Caco-2 (cell line): Measurements from ENCODE around the gene SLC17A7. TPM values are rescaled to one million over a fixed set of nuclear protein-coding genes. Genes with fewer than 3 reads are reported as not detected.

Experiments used
- BruUV-seq: library from RNA; stranded (reverse); fragments of 400-500 nt; replicated peaks from 2 replicates; lab custom pipeline; 2021; lab: Mats Ljungman, UMichigan
- CTCF ChIA-PET: fragments of 300-600 bp; sonication (Branson Sonifier 250); formaldehyde crosslinking; loops from one replicate; lab custom pipeline; 2022; ENCODE audit warnings: antibody characterized with exemption; lab: Charles Lee
- POLR2A ChIA-PET: fragments of 300-600 bp; sonication (Branson Sonifier 250); formaldehyde crosslinking; loops from one replicate; lab custom pipeline; 2022; ENCODE audit warnings: antibody characterized with exemption; lab: Charles Lee
- DNase-seq, 2 experiments: peaks; one replicate each; pipeline versions ENCODE4 v3.0.0 to v3.0.0-alpha.2; 2020 to 2022
- H3K27me3 ChIP-seq: replicated peaks from 2 replicates; pipeline ENCODE4 v1.6.0; 2011; ENCODE audit warnings: low read length; ENCODE audit not compliant: control insufficient read depth, insufficient read depth
- H3K36me3 ChIP-seq: 2 replicates; pipeline ENCODE4 v1.5.1; 2011; ENCODE audit warnings: low read length; ENCODE audit not compliant: control insufficient read depth, insufficient read depth
- H3K4me1 ChIP-seq: fragments of 250-450 bp; sonication (Bioruptor Pico); 2 replicates; pipeline ENCODE4 v1.5.1; 2020; ENCODE audit warnings: mild to moderate bottlenecking
- H3K4me3 ChIP-seq: 2 replicates; pipeline ENCODE4 v1.5.1; 2011; ENCODE audit warnings: low read depth, mild to moderate bottlenecking, control low read depth, low read length
- H3K9me3 ChIP-seq: fragments of 250-450 bp; sonication (Bioruptor Pico); 2 replicates; pipeline ENCODE4 v1.5.1; 2020; ENCODE audit warnings: mild to moderate bottlenecking, moderate library complexity
- H3K27ac Mint-ChIP-seq: one replicate; pipeline ENCODE4 v1.8.0; 2022; ENCODE audit warnings: mixed read lengths; ENCODE audit not compliant: unreplicated experiment
- H3K27me3 Mint-ChIP-seq: one replicate; pipeline ENCODE4 v1.8.0; 2022; ENCODE audit warnings: mixed read lengths; ENCODE audit not compliant: insufficient read depth, unreplicated experiment
- H3K36me3 Mint-ChIP-seq: one replicate; pipeline ENCODE4 v1.8.0; 2022; ENCODE audit warnings: mild to moderate bottlenecking, mixed read lengths; ENCODE audit not compliant: insufficient read depth, unreplicated experiment
- H3K4me1 Mint-ChIP-seq: one replicate; pipeline ENCODE4 v1.8.0; 2022; ENCODE audit warnings: low read depth, mixed read lengths; ENCODE audit not compliant: unreplicated experiment
- H3K4me3 Mint-ChIP-seq: one replicate; pipeline ENCODE4 v1.8.0; 2022; ENCODE audit warnings: mild to moderate bottlenecking, moderate library complexity, mixed read lengths; ENCODE audit not compliant: unreplicated experiment
- H3K9me3 Mint-ChIP-seq: one replicate; pipeline ENCODE4 v1.8.0; 2022; ENCODE audit warnings: mixed read lengths; ENCODE audit not compliant: unreplicated experiment
- CTCF ChIP-seq, 2 experiments: fragments of 200-600 bp in 1 of 2; IDR thresholded peaks; 1 replicate in 1 of 2; 2 replicates in 1 of 2; pipeline versions ENCODE4 v1.5.1 to v1.8.0; 2011 to 2022; ENCODE audit warnings: antibody characterized with exemption in 1 of 2, control low read depth in 1 of 2, inconsistent platforms in 1 of 2, low read depth in 1 of 2, low read length in 1 of 2, mild to moderate bottlenecking in 1 of 2, moderate library complexity in 1 of 2; ENCODE audit not compliant: insufficient read depth in 1 of 2, severe bottlenecking in 1 of 2, unreplicated experiment in 1 of 2
- intact Hi-C: fragments of 100-400 bp; cut with micrococcal nuclease; formaldehyde crosslinking; loops from one replicate; pipeline ENCODE4 v1.10.0; 2022; ENCODE audit not compliant: unreplicated experiment
- total RNA-seq: library from RNA; stranded (reverse); gene quantifications from 2 replicates; pipeline ENCODE4 v1.2.3, GENCODE V29; 2022

SLC17A7 gene
- total RNA-seq, 1 experiment from 2014 or later: 0.36 TPM

- Mint-ChIP-seq H3K27ac (no peak overlapping the region), H3K4me1 (peaks cover 5% of the 10 kb centered on the region), H3K9me3 (no peaks in the 10 kb centered on the region), H3K4me3 (no peak overlapping the region), H3K27me3 (no peaks in the 10 kb centered on the region), H3K36me3 (peaks cover 9% of the 10 kb centered on the region)
- Histone ChIP-seq H3K36me3 (no peaks in the 10 kb centered on the region), H3K4me1 (no peaks in the 10 kb centered on the region; the same call in 1 of the 2 replicates), H3K9me3 (no peaks in the 10 kb centered on the region), H3K27me3 (no peaks in the 10 kb centered on the region), H3K4me3 (no peak overlapping the region)
- ChIA-PET POLR2A (interaction anchor here (1.4 kb wide), 1 partner anchor 28 kb away, joined by 13 read pairs; the partner anchor contains the start of gene ALDH16A1), CTCF (interaction anchor here (0.5 to 1.1 kb wide), 4 partner anchors 15 to 724 kb away, joined by 3 to 9 read pairs (median 4); partner anchors contain the start of gene RPS11)
- intact Hi-C loops: no loop called here
- DNase-seq: peak in 1 of 2 experiments; percentile 44
- TF ChIP-seq CTCF (IDR thresholded peaks at IDR 0.05; ENCODE audit: insufficient read depth in 1 of 2, low read depth in 1 of 2, low read length in 1 of 2, severe bottlenecking in 1 of 2, unreplicated experiment in 1 of 2): no peak
- no TSS peak for BruUV-seq
Measured at GRCh38 chr19:49481020-49481683, 39.8 kb upstream of the SLC17A7 start.

- Mint-ChIP-seq H3K36me3 (peaks cover 14% of the 10 kb centered on the region), H3K9me3 (no peaks in the 10 kb centered on the region), H3K4me1 (peaks cover 10% of the 10 kb centered on the region), H3K4me3 (no peak overlapping the region), H3K27ac (no peak overlapping the region), H3K27me3 (peaks cover 2% of the 10 kb centered on the region)
- no peaks in the 10 kb centered on the region for H3K36me3 ChIP-seq
- no peak for TF ChIP-seq CTCF (IDR thresholded peaks at IDR 0.05; ENCODE audit: insufficient read depth in 1 of 2, low read depth in 1 of 2, low read length in 1 of 2, severe bottlenecking in 1 of 2, unreplicated experiment in 1 of 2)
- no peaks in the 10 kb centered on the region for H3K27me3 ChIP-seq
- H3K9me3 ChIP-seq: no peaks in the 10 kb centered on the region
- H3K4me1 ChIP-seq: no peaks in the 10 kb centered on the region; the same call in 1 of the 2 replicates
- POLR2A ChIA-PET: interaction anchor here (1.4 kb wide), 1 partner anchor 27 kb away, joined by 13 read pairs; the partner anchor contains the start of gene ALDH16A1
- intact Hi-C loops: no loop called here
- CTCF ChIA-PET: interaction anchor here (0.6 kb wide), 2 partner anchors 66 to 141 kb away, joined by 3 to 9 read pairs; no protein-coding TSS in a partner anchor
- H3K4me3 ChIP-seq: no peak overlapping the region
- BruUV-seq: no TSS peak
- DNase-seq: no peak
Measured at GRCh38 chr19:49479975-49480628, 38.8 kb upstream of the SLC17A7 start.
